ENCODE data around the gene AVPR2. TPM values are rescaled to one million over a fixed set of nuclear protein-coding genes. Genes with fewer than 3 reads are reported as not detected.
A peak's percentile ranks its signal among the peaks of the same experiment; 100 is the strongest.

AVPR2 gene
- total and polyA plus RNA-seq, 9 of the 15 experiments (the other 6 are each of a cell fraction or from before 2014, with no cell fraction given) = not detected

- TF ChIP-seq NCOR1 (IDR thresholded peaks at IDR 0.05) = peak; percentile 99
- TF ChIP-seq PML (IDR thresholded peaks at IDR 0.05; ENCODE audit: low read length) = peak; percentile 99
- TF ChIP-seq CXXC5 (CRISPR knock-in tag; IDR thresholded peaks at IDR 0.05) = peak; percentile 60
- TF ChIP-seq, protein P1, sequence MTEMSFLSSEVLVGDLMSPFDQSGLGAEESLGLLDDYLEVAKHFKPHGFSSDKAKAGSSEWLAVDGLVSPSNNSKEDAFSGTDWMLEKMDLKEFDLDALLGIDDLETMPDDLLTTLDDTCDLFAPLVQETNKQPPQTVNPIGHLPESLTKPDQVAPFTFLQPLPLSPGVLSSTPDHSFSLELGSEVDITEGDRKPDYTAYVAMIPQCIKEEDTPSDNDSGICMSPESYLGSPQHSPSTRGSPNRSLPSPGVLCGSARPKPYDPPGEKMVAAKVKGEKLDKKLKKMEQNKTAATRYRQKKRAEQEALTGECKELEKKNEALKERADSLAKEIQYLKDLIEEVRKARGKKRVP (CRISPR knock-in tag; IDR thresholded peaks at IDR 0.05) = 0 out of 2 replicates have a peak, but pooled peaks have one; percentile 24
- TF ChIP-seq SP2 (IDR thresholded peaks at IDR 0.05; ENCODE audit: extremely low read depth, low read depth, low read length, poor library complexity, severe bottlenecking) = no peak
- TF ChIP-seq, protein P2, sequence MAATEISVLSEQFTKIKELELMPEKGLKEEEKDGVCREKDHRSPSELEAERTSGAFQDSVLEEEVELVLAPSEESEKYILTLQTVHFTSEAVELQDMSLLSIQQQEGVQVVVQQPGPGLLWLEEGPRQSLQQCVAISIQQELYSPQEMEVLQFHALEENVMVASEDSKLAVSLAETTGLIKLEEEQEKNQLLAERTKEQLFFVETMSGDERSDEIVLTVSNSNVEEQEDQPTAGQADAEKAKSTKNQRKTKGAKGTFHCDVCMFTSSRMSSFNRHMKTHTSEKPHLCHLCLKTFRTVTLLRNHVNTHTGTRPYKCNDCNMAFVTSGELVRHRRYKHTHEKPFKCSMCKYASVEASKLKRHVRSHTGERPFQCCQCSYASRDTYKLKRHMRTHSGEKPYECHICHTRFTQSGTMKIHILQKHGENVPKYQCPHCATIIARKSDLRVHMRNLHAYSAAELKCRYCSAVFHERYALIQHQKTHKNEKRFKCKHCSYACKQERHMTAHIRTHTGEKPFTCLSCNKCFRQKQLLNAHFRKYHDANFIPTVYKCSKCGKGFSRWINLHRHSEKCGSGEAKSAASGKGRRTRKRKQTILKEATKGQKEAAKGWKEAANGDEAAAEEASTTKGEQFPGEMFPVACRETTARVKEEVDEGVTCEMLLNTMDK (IDR thresholded peaks at IDR 0.05; ENCODE audit: borderline replicate concordance, insufficient read depth, low read depth, low read length, poor library complexity, severe bottlenecking) = no peak
- TF ChIP-seq TCFL5 (CRISPR knock-in tag; conservative IDR thresholded peaks at IDR 0.05) = peak; percentile 40; the same call in 1 of the 2 replicates
- peak; percentile 87 for TF ChIP-seq ZNF589 (CRISPR knock-in tag; IDR thresholded peaks at IDR 0.05; ENCODE audit: low read depth)
- TF ChIP-seq KDM2B (CRISPR knock-in tag; IDR thresholded peaks at IDR 0.05) = no peak
- TF ChIP-seq MBD2 (IDR thresholded peaks at IDR 0.05; ENCODE audit: borderline replicate concordance, low read depth) = peak; percentile 69
- TF ChIP-seq ELK1 (CRISPR knock-in tag; IDR thresholded peaks at IDR 0.05) = no peak
- TF ChIP-seq, protein P3, sequence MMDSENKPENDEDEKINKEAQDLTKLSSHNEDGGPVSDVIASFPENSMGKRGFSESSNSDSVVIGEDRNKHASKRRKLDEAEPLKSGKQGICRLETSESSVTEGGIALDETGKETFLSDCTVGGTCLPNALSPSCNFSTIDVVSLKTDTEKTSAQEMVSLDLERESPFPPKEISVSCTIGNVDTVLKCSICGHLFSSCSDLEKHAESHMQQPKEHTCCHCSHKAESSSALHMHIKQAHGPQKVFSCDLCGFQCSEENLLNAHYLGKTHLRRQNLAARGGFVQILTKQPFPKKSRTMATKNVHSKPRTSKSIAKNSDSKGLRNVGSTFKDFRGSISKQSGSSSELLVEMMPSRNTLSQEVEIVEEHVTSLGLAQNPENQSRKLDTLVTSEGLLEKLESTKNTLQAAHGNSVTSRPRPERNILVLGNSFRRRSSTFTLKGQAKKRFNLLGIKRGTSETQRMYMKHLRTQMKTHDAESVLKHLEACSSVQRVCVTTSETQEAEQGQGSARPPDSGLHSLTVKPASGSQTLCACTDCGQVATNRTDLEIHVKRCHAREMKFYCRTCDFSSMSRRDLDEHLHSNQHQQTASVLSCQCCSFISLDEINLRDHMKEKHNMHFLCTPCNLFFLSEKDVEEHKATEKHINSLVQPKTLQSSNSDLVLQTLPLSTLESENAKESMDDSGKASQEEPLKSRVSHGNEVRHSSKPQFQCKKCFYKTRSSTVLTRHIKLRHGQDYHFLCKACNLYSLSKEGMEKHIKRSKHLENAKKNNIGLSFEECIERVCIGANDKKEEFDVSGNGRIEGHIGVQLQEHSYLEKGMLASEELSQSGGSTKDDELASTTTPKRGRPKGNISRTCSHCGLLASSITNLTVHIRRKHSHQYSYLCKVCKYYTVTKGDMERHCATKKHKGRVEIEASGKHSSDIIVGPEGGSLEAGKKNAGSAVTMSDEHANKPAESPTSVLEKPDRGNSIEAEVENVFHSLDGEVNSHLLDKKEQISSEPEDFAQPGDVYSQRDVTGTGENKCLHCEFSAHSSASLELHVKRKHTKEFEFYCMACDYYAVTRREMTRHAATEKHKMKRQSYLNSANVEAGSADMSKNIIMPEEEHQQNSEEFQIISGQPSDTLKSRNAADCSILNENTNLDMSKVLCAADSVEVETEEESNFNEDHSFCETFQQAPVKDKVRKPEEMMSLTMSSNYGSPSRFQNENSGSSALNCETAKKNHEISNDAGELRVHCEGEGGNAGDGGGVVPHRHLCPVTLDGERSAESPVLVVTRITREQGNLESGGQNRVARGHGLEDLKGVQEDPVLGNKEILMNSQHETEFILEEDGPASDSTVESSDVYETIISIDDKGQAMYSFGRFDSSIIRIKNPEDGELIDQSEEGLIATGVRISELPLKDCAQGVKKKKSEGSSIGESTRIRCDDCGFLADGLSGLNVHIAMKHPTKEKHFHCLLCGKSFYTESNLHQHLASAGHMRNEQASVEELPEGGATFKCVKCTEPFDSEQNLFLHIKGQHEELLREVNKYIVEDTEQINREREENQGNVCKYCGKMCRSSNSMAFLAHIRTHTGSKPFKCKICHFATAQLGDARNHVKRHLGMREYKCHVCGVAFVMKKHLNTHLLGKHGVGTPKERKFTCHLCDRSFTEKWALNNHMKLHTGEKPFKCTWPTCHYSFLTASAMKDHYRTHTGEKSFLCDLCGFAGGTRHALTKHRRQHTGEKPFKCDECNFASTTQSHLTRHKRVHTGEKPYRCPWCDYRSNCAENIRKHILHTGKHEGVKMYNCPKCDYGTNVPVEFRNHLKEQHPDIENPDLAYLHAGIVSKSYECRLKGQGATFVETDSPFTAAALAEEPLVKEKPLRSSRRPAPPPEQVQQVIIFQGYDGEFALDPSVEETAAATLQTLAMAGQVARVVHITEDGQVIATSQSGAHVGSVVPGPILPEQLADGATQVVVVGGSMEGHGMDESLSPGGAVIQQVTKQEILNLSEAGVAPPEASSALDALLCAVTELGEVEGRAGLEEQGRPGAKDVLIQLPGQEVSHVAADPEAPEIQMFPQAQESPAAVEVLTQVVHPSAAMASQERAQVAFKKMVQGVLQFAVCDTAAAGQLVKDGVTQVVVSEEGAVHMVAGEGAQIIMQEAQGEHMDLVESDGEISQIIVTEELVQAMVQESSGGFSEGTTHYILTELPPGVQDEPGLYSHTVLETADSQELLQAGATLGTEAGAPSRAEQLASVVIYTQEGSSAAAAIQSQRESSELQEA (IDR thresholded peaks at IDR 0.05; ENCODE audit: low read depth) = no peak
- TF ChIP-seq SAP30 (IDR thresholded peaks at IDR 0.05; ENCODE audit: borderline replicate concordance, insufficient read depth, low read depth, low read length, poor library complexity, severe bottlenecking) = no peak
- TF ChIP-seq MTA2 (IDR thresholded peaks at IDR 0.05; ENCODE audit: low read depth) = peak; percentile 99
- no peak for TF ChIP-seq HOXB6 (CRISPR knock-in tag; IDR thresholded peaks at IDR 0.05; ENCODE audit: borderline replicate concordance)
- TF ChIP-seq SAFB (IDR thresholded peaks at IDR 0.05; ENCODE audit: borderline replicate concordance, low read depth, low read length) = no peak
Observed at GRCh38 chrX:153897899-153898298, 6.6 kb upstream of the AVPR2 start (continued).

All from K562 (cell line).